ENCODE measurements around the gene DMXL2. TPM values are rescaled to one million over a fixed set of nuclear protein-coding genes. Genes with fewer than 3 reads are reported as not detected.
"Not testable (repeated sequence)": the region's sequence is repeated elsewhere in the genome, so short reads cannot be mapped to it uniquely, and the experiment has no call there.

The DMXL2 gene
- total and polyA plus RNA-seq, 2 experiments from 2014 or later: 3.6 to 17.6 TPM

GRCh38 chr15:51652084-51652668 lies 29.6 kb upstream of the DMXL2 start:
- H4K20me1 ChIP-seq (ENCODE audit: insufficient read depth): no peaks in the 10 kb centered on the region
- 70 to 71% methylated on average over 5 of the region's 5 CpGs for WGBS, 2 experiments (ENCODE audit: low coverage in 1 of 2, low lambda C conversion rate in 2 of 2, missing lambda C conversion rate in 2 of 2)
- no peaks in the 10 kb centered on the region for H3K79me2 ChIP-seq (ENCODE audit: insufficient read depth)
- no peak overlapping the region for H2AFZ ChIP-seq
- no peaks in the 10 kb centered on the region for H3F3A ChIP-seq (ENCODE audit: insufficient read depth)
- TF ChIP-seq EZH2phosphoT487 (IDR thresholded peaks at IDR 0.05; ENCODE audit: insufficient read depth, low read depth): no peak
- no peaks in the 10 kb centered on the region for H3K9me2 ChIP-seq (ENCODE audit: insufficient read depth)
- no peak overlapping the region for H3K4me3 ChIP-seq
- in situ Hi-C loops (cut with MboI): loop anchor here (5.0 kb wide), 1 partner anchor 120 kb away; no protein-coding TSS in a partner anchor
- H3K27me3 ChIP-seq (replicated peaks; ENCODE audit: insufficient read depth): no peaks in the 10 kb centered on the region; the same call in 1 of the 2 replicates
- DNase-seq: no peak
- H3K27ac ChIP-seq: no peak overlapping the region
- no peak overlapping the region for H3K9ac ChIP-seq
- no peaks in the 10 kb centered on the region for H3K36me3 ChIP-seq (ENCODE audit: low read depth)
- H3K4me2 ChIP-seq (ENCODE audit: unreplicated experiment): no peak overlapping the region
- H3K9me3 ChIP-seq (ENCODE audit: low read depth): no peaks in the 10 kb centered on the region
- H3K4me1 ChIP-seq (ENCODE audit: insufficient read depth): peaks cover 2% of the 10 kb centered on the region; the same call in 1 of the 2 replicates

DNA sequence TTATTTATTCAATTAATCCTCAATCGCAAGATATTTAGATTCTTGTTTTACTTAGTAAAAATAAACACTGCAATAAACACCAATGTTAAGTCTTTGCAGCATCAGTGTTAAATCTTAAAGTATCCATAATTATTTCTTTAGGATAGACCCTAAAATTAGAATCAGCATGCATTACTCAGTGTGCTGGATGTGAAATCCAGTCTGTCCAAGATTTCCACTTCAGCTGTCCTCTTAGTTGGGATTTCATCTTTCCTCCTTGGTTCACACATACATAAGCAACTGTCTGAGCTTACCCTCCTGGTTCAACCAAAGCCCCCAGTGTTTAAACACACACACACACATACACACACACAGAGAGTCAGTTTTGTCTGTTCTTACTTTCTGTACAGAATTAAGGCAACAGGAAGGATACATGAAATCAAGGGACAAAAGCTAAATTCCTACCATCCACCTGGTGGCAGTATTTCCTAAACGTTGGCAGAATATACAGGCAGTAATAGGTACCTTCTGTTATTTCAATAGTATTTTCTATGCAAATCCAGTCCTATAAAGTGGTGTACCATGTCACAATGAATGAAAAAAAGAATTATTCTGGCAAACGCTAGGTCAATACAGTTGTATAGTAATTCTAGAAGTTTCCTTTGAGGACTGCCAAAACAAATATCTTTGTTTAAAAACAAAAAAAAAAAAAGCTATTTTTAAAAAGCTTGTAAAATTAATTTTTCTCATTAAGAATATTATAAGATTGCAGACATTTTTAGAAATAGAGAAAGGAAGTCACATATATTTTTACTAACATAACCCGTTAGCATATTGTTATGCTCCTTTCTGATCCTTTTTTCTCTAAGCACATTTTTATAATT lies 27.3 kb upstream of the DMXL2 start:
- no peak for TF ChIP-seq EZH2 (IDR thresholded peaks at IDR 0.05; ENCODE audit: insufficient read depth, poor library complexity, severe bottlenecking)
- TF ChIP-seq EZH2phosphoT487 (IDR thresholded peaks at IDR 0.05; ENCODE audit: insufficient read depth, low read depth): no peak
- DNase-seq: peak; percentile 76
- Histone ChIP-seq H3K4me2 (ENCODE audit: unreplicated experiment) (no peak overlapping the region), H3K9me2 (ENCODE audit: insufficient read depth) (no peaks in the 10 kb centered on the region), H3F3A (ENCODE audit: insufficient read depth) (no peaks in the 10 kb centered on the region; the same call in 1 of the 2 replicates), H2AFZ (no peak overlapping the region), H3K27ac (no peak overlapping the region), H3K4me1 (ENCODE audit: insufficient read depth) (peaks cover 5% of the 10 kb centered on the region; the same call in 1 of the 2 replicates), H3K4me3 (no peak overlapping the region), H4K20me1 (ENCODE audit: insufficient read depth) (no peaks in the 10 kb centered on the region), H3K79me2 (ENCODE audit: insufficient read depth) (no peaks in the 10 kb centered on the region), H3K27me3 (replicated peaks; ENCODE audit: insufficient read depth) (no peaks in the 10 kb centered on the region; the same call in 1 of the 2 replicates), H3K9me3 (ENCODE audit: low read depth) (no peaks in the 10 kb centered on the region), H3K9ac (no peak overlapping the region), H3K36me3 (ENCODE audit: low read depth) (no peaks in the 10 kb centered on the region)
- WGBS, 2 experiments (ENCODE audit: low coverage in 1 of 2, low lambda C conversion rate in 2 of 2, missing lambda C conversion rate in 2 of 2): 34 to 35% methylated on average over 4 of the region's 4 CpGs
- in situ Hi-C loops (cut with MboI): loop anchor here (5.0 kb wide), 1 partner anchor 122 kb away; no protein-coding TSS in a partner anchor

DNA sequence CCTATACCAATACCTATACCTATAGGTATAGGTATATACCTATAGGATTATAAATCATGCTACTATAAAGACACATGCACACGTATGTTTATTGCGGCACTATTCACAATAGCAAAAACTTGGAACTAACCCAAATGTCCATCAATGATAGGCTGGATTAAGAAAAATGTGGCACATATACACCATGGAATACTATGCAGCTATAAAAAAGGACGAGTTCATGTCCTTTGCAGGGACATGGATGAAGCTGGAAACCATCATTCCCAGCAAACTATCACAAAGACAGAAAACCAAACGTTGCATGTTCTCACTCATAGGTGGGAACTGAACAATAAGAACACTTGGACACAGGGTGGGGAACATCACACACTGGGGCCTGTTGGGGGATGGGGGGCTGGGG lies 26.1 kb upstream of the DMXL2 start:
- H4K20me1 ChIP-seq (ENCODE audit: insufficient read depth); H3K9ac ChIP-seq; H2AFZ ChIP-seq; H3K27me3 ChIP-seq (replicated peaks; ENCODE audit: insufficient read depth); DNase-seq; H3K27ac ChIP-seq; H3K4me2 ChIP-seq (ENCODE audit: unreplicated experiment); H3K4me3 ChIP-seq; H3K9me2 ChIP-seq (ENCODE audit: insufficient read depth); H3F3A ChIP-seq (ENCODE audit: insufficient read depth); in situ Hi-C loops (cut with MboI); H3K4me1 ChIP-seq (ENCODE audit: insufficient read depth); H3K79me2 ChIP-seq (ENCODE audit: insufficient read depth); H3K9me3 ChIP-seq (ENCODE audit: low read depth); H3K36me3 ChIP-seq (ENCODE audit: low read depth): not testable (repeated sequence)
- WGBS, 2 experiments (ENCODE audit: low coverage in 1 of 2, low lambda C conversion rate in 2 of 2, missing lambda C conversion rate in 2 of 2): 59 to 63% methylated on average over 4 of the region's 4 CpGs

DNA sequence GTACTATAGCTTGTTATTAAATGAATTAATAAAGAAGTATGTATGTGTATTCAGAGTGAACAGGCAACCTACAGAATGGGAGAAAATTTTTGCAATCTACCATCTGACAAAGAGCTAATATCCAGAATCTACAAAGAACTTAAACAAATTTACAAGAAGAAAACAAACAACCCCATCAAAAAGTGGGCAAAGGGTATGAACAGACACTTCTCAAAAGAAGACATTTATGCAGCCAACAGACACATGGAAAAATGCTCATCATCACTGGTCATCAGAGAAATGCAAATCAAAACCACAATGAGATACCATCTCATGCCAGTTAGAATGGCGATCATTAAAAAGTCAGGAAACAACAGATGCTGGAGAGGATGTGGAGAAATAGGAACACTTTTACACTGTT lies 25.5 kb upstream of the DMXL2 start:
- H3K9me2 ChIP-seq (ENCODE audit: insufficient read depth); DNase-seq; H3F3A ChIP-seq (ENCODE audit: insufficient read depth); H3K4me3 ChIP-seq; H3K36me3 ChIP-seq (ENCODE audit: low read depth); H4K20me1 ChIP-seq (ENCODE audit: insufficient read depth); in situ Hi-C loops (cut with MboI); H3K4me1 ChIP-seq (ENCODE audit: insufficient read depth); H3K4me2 ChIP-seq (ENCODE audit: unreplicated experiment); H3K9ac ChIP-seq; H3K9me3 ChIP-seq (ENCODE audit: low read depth); H2AFZ ChIP-seq; H3K27me3 ChIP-seq (replicated peaks; ENCODE audit: insufficient read depth); H3K79me2 ChIP-seq (ENCODE audit: insufficient read depth); H3K27ac ChIP-seq: not testable (repeated sequence)
- WGBS, 2 experiments (ENCODE audit: low coverage in 1 of 2, low lambda C conversion rate in 2 of 2, missing lambda C conversion rate in 2 of 2): 38 to 73% methylated on average over 1 of the region's 1 CpG
